ENCODE data around the gene REEP2.

Gene REEP2

GRCh38 chr5:138450971-138451370, 12.1 kb downstream of the REEP2 start:
- Histone ChIP-seq H4K20me1 (ENCODE audit: insufficient read depth) (no peaks in the 10 kb centered on the region), H3K4me2 (no peak overlapping the region)

GRCh38 chr5:138452720-138453119, 13.9 kb downstream of the REEP2 start:
- Histone ChIP-seq H3K79me2 (ENCODE audit: insufficient read depth, low read depth) (no peaks in the 10 kb centered on the region), H3K36me3 (ENCODE audit: insufficient read depth) (no peaks in the 10 kb centered on the region), H3K9ac (no peak overlapping the region), H3K4me3 (IDR thresholded peaks at IDR 0.05; ENCODE audit: insufficient read depth, low read depth, low read length) (no peak overlapping the region), H4K20me1 (ENCODE audit: insufficient read depth) (no peaks in the 10 kb centered on the region), H3K4me2 (no peak overlapping the region), H3K27me3 (ENCODE audit: insufficient read depth, low read depth) (no peaks in the 10 kb centered on the region; the same call in 1 of the 2 replicates), H3K4me1 (ENCODE audit: low read depth, poor library complexity, severe bottlenecking) (no peaks in the 10 kb centered on the region), H2AFZ (ENCODE audit: low read depth) (no peak overlapping the region), H3K27ac (no peak overlapping the region)
- TF ChIP-seq CTCF (conservative IDR thresholded peaks at IDR 0.05; ENCODE audit: low read depth, low read length) = no peak

More at GRCh38 chr5:138450971-138451370, 12.1 kb downstream of the REEP2 start:
- Histone ChIP-seq H3K4me1 (ENCODE audit: low read depth, poor library complexity, severe bottlenecking) (no peaks in the 10 kb centered on the region), H3K27ac (no peak overlapping the region), H3K9ac (no peak overlapping the region), H3K79me2 (ENCODE audit: insufficient read depth, low read depth) (no peaks in the 10 kb centered on the region), H3K27me3 (ENCODE audit: insufficient read depth, low read depth) (no peaks in the 10 kb centered on the region), H3K4me3 (IDR thresholded peaks at IDR 0.05; ENCODE audit: insufficient read depth, low read depth, low read length) (no peak overlapping the region), H2AFZ (ENCODE audit: low read depth) (no peak overlapping the region), H3K36me3 (ENCODE audit: insufficient read depth) (no peaks in the 10 kb centered on the region)
- TF ChIP-seq CTCF (conservative IDR thresholded peaks at IDR 0.05; ENCODE audit: low read depth, low read length) = no peak

GRCh38 chr5:138453590-138453989, 14.7 kb downstream of the REEP2 start:
- Histone ChIP-seq H3K4me3 (IDR thresholded peaks at IDR 0.05; ENCODE audit: insufficient read depth, low read depth, low read length) (no peak overlapping the region), H4K20me1 (ENCODE audit: insufficient read depth) (no peaks in the 10 kb centered on the region), H3K4me2 (no peak overlapping the region), H3K4me1 (ENCODE audit: low read depth, poor library complexity, severe bottlenecking) (no peaks in the 10 kb centered on the region), H3K9ac (no peak overlapping the region), H3K79me2 (ENCODE audit: insufficient read depth, low read depth) (no peaks in the 10 kb centered on the region), H2AFZ (ENCODE audit: low read depth) (no peak overlapping the region), H3K27me3 (ENCODE audit: insufficient read depth, low read depth) (no peaks in the 10 kb centered on the region; the same call in 1 of the 2 replicates), H3K27ac (no peak overlapping the region), H3K36me3 (ENCODE audit: insufficient read depth) (no peaks in the 10 kb centered on the region)
- no peak for TF ChIP-seq CTCF (conservative IDR thresholded peaks at IDR 0.05; ENCODE audit: low read depth, low read length)

GRCh38 chr5:138454121-138454520, 15.3 kb downstream of the REEP2 start:
- Histone ChIP-seq H3K4me3 (IDR thresholded peaks at IDR 0.05; ENCODE audit: insufficient read depth, low read depth, low read length) (no peak overlapping the region), H2AFZ (ENCODE audit: low read depth) (no peak overlapping the region), H3K27ac (no peak overlapping the region), H4K20me1 (ENCODE audit: insufficient read depth) (no peaks in the 10 kb centered on the region), H3K9ac (no peak overlapping the region), H3K4me2 (no peak overlapping the region), H3K27me3 (ENCODE audit: insufficient read depth, low read depth) (no peaks in the 10 kb centered on the region; the same call in 1 of the 2 replicates), H3K4me1 (ENCODE audit: low read depth, poor library complexity, severe bottlenecking) (no peaks in the 10 kb centered on the region), H3K36me3 (ENCODE audit: insufficient read depth) (no peaks in the 10 kb centered on the region), H3K79me2 (ENCODE audit: insufficient read depth, low read depth) (no peaks in the 10 kb centered on the region)
- TF ChIP-seq CTCF (conservative IDR thresholded peaks at IDR 0.05; ENCODE audit: low read depth, low read length) = no peak
